ENCODE data around the gene PCDHA6.
"Not testable (repeated sequence)": the region's sequence is repeated elsewhere in the genome, so short reads cannot be mapped to it uniquely, and the experiment has no call there.

DNA sequence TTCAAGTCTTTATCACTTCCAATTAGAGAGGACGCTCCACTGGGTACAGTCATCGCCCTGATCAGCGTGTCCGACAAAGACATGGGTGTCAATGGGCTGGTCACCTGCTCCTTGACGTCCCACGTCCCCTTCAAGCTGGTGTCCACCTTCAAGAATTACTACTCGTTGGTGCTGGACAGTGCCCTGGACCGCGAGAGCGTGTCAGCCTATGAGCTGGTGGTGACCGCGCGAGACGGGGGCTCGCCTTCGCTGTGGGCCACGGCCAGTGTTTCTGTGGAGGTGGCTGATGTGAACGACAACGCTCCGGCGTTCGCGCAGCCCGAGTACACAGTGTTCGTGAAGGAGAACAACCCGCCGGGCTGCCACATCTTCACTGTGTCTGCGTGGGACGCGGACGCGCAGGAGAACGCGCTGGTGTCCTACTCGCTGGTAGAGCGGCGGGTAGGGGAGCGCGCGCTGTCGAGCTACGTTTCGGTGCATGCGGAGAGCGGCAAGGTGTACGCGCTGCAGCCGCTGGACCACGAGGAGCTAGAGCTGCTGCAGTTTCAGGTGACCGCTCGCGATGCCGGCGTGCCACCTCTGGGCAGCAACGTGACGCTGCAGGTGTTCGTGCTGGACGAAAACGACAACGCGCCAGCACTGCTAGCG lies 19.4 kb upstream of the PCDHA6 start:
- TF ChIP-seq, protein P1, sequence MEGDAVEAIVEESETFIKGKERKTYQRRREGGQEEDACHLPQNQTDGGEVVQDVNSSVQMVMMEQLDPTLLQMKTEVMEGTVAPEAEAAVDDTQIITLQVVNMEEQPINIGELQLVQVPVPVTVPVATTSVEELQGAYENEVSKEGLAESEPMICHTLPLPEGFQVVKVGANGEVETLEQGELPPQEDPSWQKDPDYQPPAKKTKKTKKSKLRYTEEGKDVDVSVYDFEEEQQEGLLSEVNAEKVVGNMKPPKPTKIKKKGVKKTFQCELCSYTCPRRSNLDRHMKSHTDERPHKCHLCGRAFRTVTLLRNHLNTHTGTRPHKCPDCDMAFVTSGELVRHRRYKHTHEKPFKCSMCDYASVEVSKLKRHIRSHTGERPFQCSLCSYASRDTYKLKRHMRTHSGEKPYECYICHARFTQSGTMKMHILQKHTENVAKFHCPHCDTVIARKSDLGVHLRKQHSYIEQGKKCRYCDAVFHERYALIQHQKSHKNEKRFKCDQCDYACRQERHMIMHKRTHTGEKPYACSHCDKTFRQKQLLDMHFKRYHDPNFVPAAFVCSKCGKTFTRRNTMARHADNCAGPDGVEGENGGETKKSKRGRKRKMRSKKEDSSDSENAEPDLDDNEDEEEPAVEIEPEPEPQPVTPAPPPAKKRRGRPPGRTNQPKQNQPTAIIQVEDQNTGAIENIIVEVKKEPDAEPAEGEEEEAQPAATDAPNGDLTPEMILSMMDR (IDR thresholded peaks at IDR 0.05), result not testable (repeated sequence)
- not testable (repeated sequence) for TF ChIP-seq POLR2A (IDR thresholded peaks at IDR 0.05)

Measured in tibial nerve (tissue), 3 donors.